OCI-M2 (cell line): Measurements from ENCODE around the gene ADGRF3.
"Not testable (repeated sequence)": the region's sequence is repeated elsewhere in the genome, so short reads cannot be mapped to it uniquely, and the experiment has no call there.

Experiments used
- DNase-seq: peaks from one replicate; lab custom pipeline; 2025; ENCODE audit not compliant: unreplicated experiment; lab: John Stamatoyannopoulos, UW

ADGRF3 gene

GRCh38 chr2:26351375-26352090 lies 4.9 kb upstream of the ADGRF3 start:
- DNase-seq, result no peak

GRCh38 chr2:26349690-26350089 lies 3.1 kb upstream of the ADGRF3 start:
- no peak for DNase-seq

GRCh38 chr2:26347286-26347865 lies 787 bp upstream of the ADGRF3 start:
- no peak for DNase-seq

GRCh38 chr2:26345545-26346453 lies 790 bp downstream of the ADGRF3 start, which contains the start of gene SELENOI:
Gene SELENOI (plus strand): TSS chr2:26346143. CDS start chr2:26346233, 90 bp downstream.
- DNase-seq, result peak; percentile 86

- no peak for DNase-seq
Observed at GRCh38 chr2:26345283-26345544, 1.4 kb downstream of the ADGRF3 start.

- no peak for DNase-seq
Observed at GRCh38 chr2:26344581-26345282, 1.9 kb downstream of the ADGRF3 start.

- DNase-seq, result no peak
Observed at GRCh38 chr2:26340831-26341230, 5.8 kb downstream of the ADGRF3 start.

GRCh38 chr2:26337298-26337697 lies 9.3 kb downstream of the ADGRF3 start:
- DNase-seq, result no peak

GRCh38 chr2:26336719-26337118 lies 9.9 kb downstream of the ADGRF3 start:
- DNase-seq, result no peak

GRCh38 chr2:26335231-26335630 lies 11.4 kb downstream of the ADGRF3 start:
- no peak for DNase-seq

- no peak for DNase-seq
Observed at GRCh38 chr2:26333293-26333692, 13.3 kb downstream of the ADGRF3 start.

GRCh38 chr2:26331321-26331720 lies 15.3 kb downstream of the ADGRF3 start:
- not testable (repeated sequence) for DNase-seq

- no peak for DNase-seq
Observed at GRCh38 chr2:26330604-26331003, 16.0 kb downstream of the ADGRF3 start.

- DNase-seq, result peak; percentile 21
Observed at GRCh38 chr2:26330114-26330549, 16.5 kb downstream of the ADGRF3 start.

GRCh38 chr2:26329083-26329482 lies 17.5 kb downstream of the ADGRF3 start:
- DNase-seq, result not testable (repeated sequence)

- DNase-seq, result no peak
Observed at GRCh38 chr2:26327291-26328272, 19.0 kb downstream of the ADGRF3 start.

- no peak for DNase-seq
Observed at GRCh38 chr2:26326514-26326913, 20.1 kb downstream of the ADGRF3 start.

GRCh38 chr2:26325851-26326250 lies 20.7 kb downstream of the ADGRF3 start:
- no peak for DNase-seq

GRCh38 chr2:26324903-26325302 lies 21.7 kb downstream of the ADGRF3 start:
- no peak for DNase-seq

GRCh38 chr2:26324479-26324878 lies 22.1 kb downstream of the ADGRF3 start:
- DNase-seq, result not testable (repeated sequence)
